K562 (cell line): ENCODE data around the gene DTHD1. TPM values are rescaled to one million over a fixed set of nuclear protein-coding genes. Genes with fewer than 3 reads are reported as not detected.

Experiments
- DMBX1 ChIP-seq: fragments of 250-450 bp; sonication (Bioruptor Pico); IDR thresholded peaks from 2 replicates; pipeline ENCODE4 v1.8.0; 2022; ENCODE audit warnings: inconsistent platforms, mild to moderate bottlenecking, moderate library complexity, borderline replicate concordance
- PML ChIP-seq: IDR thresholded peaks from 2 replicates; pipeline ENCODE4 v1.6.1; 2012; ENCODE audit warnings: low read length, inconsistent platforms
- PRPF4 ChIP-seq: fragments of 200-400 bp; formaldehyde crosslinking; IDR thresholded peaks from one replicate; pipeline ENCODE4 v1.6.1; 2017; ENCODE audit warnings: low read length, low read depth, mild to moderate bottlenecking; ENCODE audit not compliant: insufficient read depth, poor library complexity, severe bottlenecking
- SRF ChIP-seq, 2 experiments: fragments of 250-450, 450-650 bp in 1 of 2; sonication (Bioruptor Pico) in 1 of 2; sonication (generic) in 1 of 2; formaldehyde crosslinking; IDR thresholded peaks; 2 replicates each; pipeline versions ENCODE4 v1.5.0 to v1.5.1; 2020 to 2022; ENCODE audit warnings: mild to moderate bottlenecking in 1 of 2, missing genetic modification reagents in 1 of 2
- ZEB2 ChIP-seq: fragments of 450-650 bp; IDR thresholded peaks from 2 replicates; pipeline ENCODE4 v1.6.1; 2016
- ZNF24 ChIP-seq: fragments of 450-650 bp; IDR thresholded peaks from 2 replicates; pipeline ENCODE4 v1.6.1; 2016
- polyA plus RNA-seq, 8 experiments: library from polyadenylated mRNA; depleted of rRNA in 4 of 8; stranded (reverse) in 5 of 8; unstranded in 3 of 8; fragments of >200 nt; fragmentation: Nextera tagmentation in 2 of 8; fragmentation: Illumina TruSeq in 1 of 8; extraction: Ambion mirVana in 2 of 8; extraction: Trizol in 1 of 8; gene quantifications; 2 replicates each; pipeline versions ENCODE4 v1.2.1 to v1.2.3, GENCODE V29; 2011 to 2014; ENCODE audit warnings: inconsistent platforms in 1 of 8, missing spikeins in 1 of 8
- total RNA-seq, 7 experiments: library from RNA; depleted of rRNA in 6 of 7; stranded (reverse); fragments of >200 nt in 6 of 7; fragmentation: Illumina TruSeq in 2 of 7; extraction: Trizol in 2 of 7; gene quantifications; 2 replicates each; pipeline versions ENCODE4 v1.2.1 to v1.2.3, GENCODE V29; 2011 to 2021; ENCODE audit warnings: low replicate concordance in 1 of 7
- TF ChIP-seq, protein P1 (sequence below): sonication (generic); formaldehyde crosslinking; IDR thresholded peaks from 2 replicates; pipeline ENCODE4 v1.8.1; 2022; ENCODE audit warnings: missing genetic modification reagents

Gene DTHD1
- total and polyA plus RNA-seq, 9 of the 15 experiments (the other 6 are each of a cell fraction or from before 2014, with no cell fraction given) = not detected

- TF ChIP-seq, protein P1, sequence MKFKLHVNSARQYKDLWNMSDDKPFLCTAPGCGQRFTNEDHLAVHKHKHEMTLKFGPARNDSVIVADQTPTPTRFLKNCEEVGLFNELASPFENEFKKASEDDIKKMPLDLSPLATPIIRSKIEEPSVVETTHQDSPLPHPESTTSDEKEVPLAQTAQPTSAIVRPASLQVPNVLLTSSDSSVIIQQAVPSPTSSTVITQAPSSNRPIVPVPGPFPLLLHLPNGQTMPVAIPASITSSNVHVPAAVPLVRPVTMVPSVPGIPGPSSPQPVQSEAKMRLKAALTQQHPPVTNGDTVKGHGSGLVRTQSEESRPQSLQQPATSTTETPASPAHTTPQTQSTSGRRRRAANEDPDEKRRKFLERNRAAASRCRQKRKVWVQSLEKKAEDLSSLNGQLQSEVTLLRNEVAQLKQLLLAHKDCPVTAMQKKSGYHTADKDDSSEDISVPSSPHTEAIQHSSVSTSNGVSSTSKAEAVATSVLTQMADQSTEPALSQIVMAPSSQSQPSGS (CRISPR knock-in tag) = no peak
- TF ChIP-seq ZNF24 (no peak), PML (no peak), SRF (CRISPR knock-in tag; IDR thresholded peaks at IDR 0.05) (no peak), PRPF4 (no peak), DMBX1 (CRISPR knock-in tag) (no peak), ZEB2 (no peak)
- TF ChIP-seq, all 486 proteins: peak for 0
These were observed 37.8 kb upstream of the DTHD1 start (continued) for GRCh38 chr4:36243355-36244256.
